Kidney tubule cell (primary cell): ENCODE measurements around the gene MCF2L.
A peak's percentile ranks its signal among the peaks of the same experiment; 100 is the strongest.

ENCODE experiments used
- DNase-seq: peaks from one replicate; pipeline ENCODE4 v3.0.0-alpha.2; 2018; ENCODE audit warnings: low spot score

MCF2L gene

GRCh38 chr13:112997188-112998130 is 28.4 kb downstream of the MCF2L start:
- DNase-seq, result no peak

- DNase-seq, result no peak
Measured at GRCh38 chr13:112998521-112999280, 29.7 kb downstream of the MCF2L start.

- DNase-seq, result no peak
Measured at GRCh38 chr13:112999414-113000177, 30.6 kb downstream of the MCF2L start.

GRCh38 chr13:113000575-113000974 is 31.6 kb downstream of the MCF2L start:
- no peak for DNase-seq

- DNase-seq, result peak; percentile 62
Measured at GRCh38 chr13:113001241-113002140, 32.5 kb downstream of the MCF2L start.

DNA sequence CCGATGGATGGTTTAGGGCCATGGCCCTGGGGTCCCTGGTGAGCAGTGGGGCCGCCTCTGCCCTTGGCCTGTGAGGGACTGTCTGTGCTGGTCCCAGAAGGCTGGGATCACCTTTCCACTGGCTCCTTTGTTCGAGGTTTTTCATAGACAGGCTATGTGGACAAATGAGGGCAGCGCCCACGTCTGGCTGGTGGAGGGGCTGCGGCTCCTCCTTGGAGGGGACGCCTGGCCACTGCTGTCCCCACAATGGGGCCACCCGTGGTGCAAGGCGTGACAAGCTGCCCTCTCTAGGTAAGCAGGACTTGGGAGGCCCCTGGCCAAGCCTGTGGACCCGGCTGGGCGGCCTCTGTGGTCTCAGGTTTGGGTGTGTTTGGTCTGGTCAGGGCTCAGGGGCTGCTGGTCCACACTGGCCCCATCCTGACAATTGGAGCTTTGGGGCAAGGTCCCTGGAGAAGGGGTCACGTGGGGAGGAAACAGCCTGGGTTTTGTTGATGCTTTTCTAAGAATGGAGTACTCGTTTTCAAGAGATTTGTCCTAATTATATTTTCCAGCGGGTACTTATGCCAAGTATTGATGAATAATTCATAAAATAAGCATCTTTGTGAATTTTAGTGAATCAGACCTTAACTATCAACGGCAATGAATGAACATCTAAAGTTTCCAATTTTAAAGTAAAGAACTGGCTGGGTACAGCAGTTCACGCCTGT is 33.3 kb downstream of the MCF2L start:
- DNase-seq, result peak; percentile 22

DNA sequence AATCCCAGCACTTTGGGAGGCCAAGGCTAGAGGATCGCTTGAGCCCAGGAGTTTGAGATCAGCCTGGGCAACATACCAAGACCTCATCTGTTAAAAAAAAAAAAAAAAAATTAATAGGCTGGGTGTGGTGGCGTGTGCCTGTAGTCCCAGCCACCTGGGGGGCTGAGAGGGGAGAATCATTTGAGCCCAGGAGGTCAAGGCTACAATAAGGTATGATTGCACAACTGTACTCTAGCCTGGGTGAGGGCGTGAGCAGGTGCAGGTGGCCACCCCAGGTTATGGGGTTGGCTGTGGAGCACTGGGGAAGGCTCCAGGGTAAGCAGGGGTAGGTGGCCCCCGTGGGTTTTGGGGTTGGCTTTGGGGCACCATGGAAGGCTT is 33.9 kb downstream of the MCF2L start:
- DNase-seq, result no peak

DNA sequence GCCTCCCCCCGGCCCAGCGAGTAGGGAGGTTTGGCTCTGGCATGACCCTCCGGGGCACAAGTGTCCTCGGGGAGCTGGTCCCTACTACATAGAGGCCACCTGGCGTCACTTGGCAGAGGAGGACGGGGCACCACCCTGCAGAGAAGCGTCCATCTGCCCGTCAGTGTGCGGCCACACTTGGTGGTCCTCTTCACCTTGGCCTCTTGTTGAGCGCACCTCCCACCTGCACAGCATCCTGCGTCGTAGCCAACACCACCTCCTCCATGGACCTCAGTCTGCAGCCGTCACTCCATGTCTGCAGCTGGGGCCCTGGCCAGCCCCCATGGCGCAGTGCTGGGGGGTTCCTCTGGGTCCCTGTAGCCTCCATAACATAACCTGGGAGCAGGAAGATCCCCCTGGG is 35.1 kb downstream of the MCF2L start:
- no peak for DNase-seq

- no peak for DNase-seq
Measured at GRCh38 chr13:113005076-113005865, 36.3 kb downstream of the MCF2L start.

- DNase-seq, result no peak
Measured at GRCh38 chr13:113005997-113006396, 37.0 kb downstream of the MCF2L start.

GRCh38 chr13:113006660-113007059 is 37.6 kb downstream of the MCF2L start:
- no peak for DNase-seq

DNA sequence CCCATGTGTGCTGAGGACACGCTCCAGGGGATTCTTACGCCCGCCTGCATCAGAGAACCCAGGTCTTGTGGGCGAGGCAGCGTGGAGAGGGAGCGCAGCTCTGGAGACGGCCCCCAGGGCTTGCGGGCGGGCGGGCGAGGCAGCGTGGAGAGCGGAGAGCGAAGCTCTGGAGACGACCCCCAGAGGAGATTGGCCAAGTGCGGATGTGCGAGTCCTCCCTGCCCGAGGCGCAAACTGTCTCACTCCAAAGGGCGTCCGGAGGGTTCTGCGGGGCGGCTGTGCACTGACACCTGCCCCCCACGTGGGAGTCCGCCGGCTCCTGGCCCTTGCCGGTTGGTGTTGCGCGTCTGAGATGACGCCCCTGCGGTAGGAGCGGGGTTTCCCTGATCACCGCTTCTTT is 39.8 kb downstream of the MCF2L start:
- no peak for DNase-seq

- DNase-seq, result peak; percentile 38
Measured at GRCh38 chr13:113009743-113010509, 40.9 kb downstream of the MCF2L start.

- no peak for DNase-seq
Measured at GRCh38 chr13:113010510-113010865, 41.5 kb downstream of the MCF2L start.

- no peak for DNase-seq
Measured at GRCh38 chr13:113013303-113013702, 44.3 kb downstream of the MCF2L start.

DNA sequence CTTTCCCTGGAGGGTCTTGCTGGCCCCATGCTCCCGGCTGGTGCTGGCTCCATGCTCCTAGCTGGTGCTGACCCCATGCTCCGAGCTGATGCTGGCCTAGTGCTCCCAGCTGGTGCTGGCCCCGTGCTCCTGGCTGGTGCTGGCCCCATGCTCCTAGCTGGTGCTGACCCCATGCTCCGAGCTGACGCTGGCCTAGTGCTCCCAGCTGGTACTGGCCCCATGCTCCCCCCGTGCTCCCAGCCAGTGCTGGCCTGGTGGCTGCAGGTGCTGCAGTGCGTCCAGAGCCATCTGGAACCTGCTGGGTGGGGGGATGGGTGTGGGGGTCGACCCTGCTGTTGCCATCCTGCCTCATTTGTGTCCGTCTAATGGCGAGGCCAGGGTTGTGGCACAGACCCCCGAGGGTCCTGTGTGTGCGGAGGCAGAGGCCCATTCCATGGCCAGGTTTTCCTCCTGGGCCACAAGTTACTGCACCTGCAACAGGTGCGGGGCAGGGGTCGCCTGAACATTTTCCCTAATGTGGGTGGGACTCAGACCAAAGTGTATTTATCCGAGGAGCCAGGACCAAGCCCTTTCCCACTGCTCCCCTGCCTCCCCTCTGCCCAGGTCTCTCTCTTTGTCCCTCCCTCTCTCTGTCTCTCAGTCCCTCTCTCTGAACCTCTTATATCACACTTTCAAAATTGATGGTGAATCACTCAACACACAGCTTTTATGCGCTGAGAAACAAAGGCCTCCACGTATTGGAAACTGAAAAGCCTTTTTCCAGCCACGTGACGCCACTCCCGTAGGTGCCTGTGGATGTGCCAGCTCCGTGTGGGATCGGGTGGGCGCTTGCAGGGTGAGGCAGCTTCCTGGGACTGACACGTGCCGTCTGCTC is 45.1 kb downstream of the MCF2L start:
- DNase-seq, result no peak

GRCh38 chr13:113014752-113015745 is 46.0 kb downstream of the MCF2L start:
- no peak for DNase-seq
